ENCODE results near the gene CD2.

CD2 gene

GRCh38 chr1:116708255-116708900, 45.9 kb upstream of the CD2 start:
- Histone ChIP-seq H3K9ac (ENCODE audit: low read depth, low read length, poor library complexity, severe bottlenecking) (no peak overlapping the region), H3K36me3 (ENCODE audit: insufficient read depth, low read length) (no peaks in the 10 kb centered on the region), H3K4me1 (ENCODE audit: insufficient read depth, low read length, poor library complexity, severe bottlenecking) (peaks cover 19% of the 10 kb centered on the region), H2AFZ (ENCODE audit: low read length) (no peak overlapping the region), H4K20me1 (ENCODE audit: insufficient read depth, low read length, poor library complexity, severe bottlenecking) (no peaks in the 10 kb centered on the region), H3K4me3 (ENCODE audit: low read length, poor library complexity, severe bottlenecking) (no peak overlapping the region), H3K79me2 (ENCODE audit: insufficient read depth, low read length) (no peaks in the 10 kb centered on the region), H3K9me3 (ENCODE audit: insufficient read depth, low read depth, low read length) (no peaks in the 10 kb centered on the region), H3K9me2 (replicated peaks; ENCODE audit: low read depth, low read length) (no peaks in the 10 kb centered on the region), H3K27me3 (ENCODE audit: insufficient read depth, low read length, poor library complexity, severe bottlenecking) (no peaks in the 10 kb centered on the region), H3K4me2 (ENCODE audit: low read depth, low read length, poor library complexity, severe bottlenecking) (no peak overlapping the region), H3F3A (ENCODE audit: low read depth) (no peaks in the 10 kb centered on the region)
- TF ChIP-seq EZH2phosphoT487 (IDR thresholded peaks at IDR 0.05; ENCODE audit: borderline replicate concordance) (no peak), CTCF (conservative IDR thresholded peaks at IDR 0.05; ENCODE audit: low read length) (no peak)

GRCh38 chr1:116709666-116710167, 44.5 kb upstream of the CD2 start:
- Histone ChIP-seq H3K9ac (ENCODE audit: low read depth, low read length, poor library complexity, severe bottlenecking) (no peak overlapping the region), H3K9me3 (ENCODE audit: insufficient read depth, low read depth, low read length) (no peaks in the 10 kb centered on the region), H3K27me3 (ENCODE audit: insufficient read depth, low read length, poor library complexity, severe bottlenecking) (no peaks in the 10 kb centered on the region), H3K79me2 (ENCODE audit: insufficient read depth, low read length) (no peaks in the 10 kb centered on the region), H3F3A (ENCODE audit: low read depth) (no peaks in the 10 kb centered on the region), H3K9me2 (replicated peaks; ENCODE audit: low read depth, low read length) (no peaks in the 10 kb centered on the region), H3K4me2 (ENCODE audit: low read depth, low read length, poor library complexity, severe bottlenecking) (no peak overlapping the region), H2AFZ (ENCODE audit: low read length) (no peak overlapping the region), H4K20me1 (ENCODE audit: insufficient read depth, low read length, poor library complexity, severe bottlenecking) (no peaks in the 10 kb centered on the region), H3K4me3 (ENCODE audit: low read length, poor library complexity, severe bottlenecking) (no peak overlapping the region), H3K4me1 (ENCODE audit: insufficient read depth, low read length, poor library complexity, severe bottlenecking) (peaks cover 19% of the 10 kb centered on the region), H3K36me3 (ENCODE audit: insufficient read depth, low read length) (no peaks in the 10 kb centered on the region)
- TF ChIP-seq CTCF (conservative IDR thresholded peaks at IDR 0.05; ENCODE audit: low read length) = no peak
- TF ChIP-seq EZH2phosphoT487 (IDR thresholded peaks at IDR 0.05; ENCODE audit: borderline replicate concordance) = no peak

GRCh38 chr1:116710420-116711262, 43.6 kb upstream of the CD2 start:
- Histone ChIP-seq H3K9ac (ENCODE audit: low read depth, low read length, poor library complexity, severe bottlenecking) (peak overlapping the region; percentile 48), H3K4me1 (ENCODE audit: insufficient read depth, low read length, poor library complexity, severe bottlenecking) (peaks cover 19% of the 10 kb centered on the region), H3K4me3 (ENCODE audit: low read length, poor library complexity, severe bottlenecking) (no peak overlapping the region), H4K20me1 (ENCODE audit: insufficient read depth, low read length, poor library complexity, severe bottlenecking) (no peaks in the 10 kb centered on the region), H2AFZ (ENCODE audit: low read length) (peak overlapping the region; percentile 85), H3K4me2 (ENCODE audit: low read depth, low read length, poor library complexity, severe bottlenecking) (no peak overlapping the region), H3K27me3 (ENCODE audit: insufficient read depth, low read length, poor library complexity, severe bottlenecking) (no peaks in the 10 kb centered on the region), H3K9me2 (replicated peaks; ENCODE audit: low read depth, low read length) (no peaks in the 10 kb centered on the region), H3F3A (ENCODE audit: low read depth) (no peaks in the 10 kb centered on the region), H3K9me3 (ENCODE audit: insufficient read depth, low read depth, low read length) (no peaks in the 10 kb centered on the region), H3K79me2 (ENCODE audit: insufficient read depth, low read length) (no peaks in the 10 kb centered on the region), H3K36me3 (ENCODE audit: insufficient read depth, low read length) (no peaks in the 10 kb centered on the region)
- TF ChIP-seq EZH2phosphoT487 (IDR thresholded peaks at IDR 0.05; ENCODE audit: borderline replicate concordance) = no peak
- no peak for TF ChIP-seq CTCF (conservative IDR thresholded peaks at IDR 0.05; ENCODE audit: low read length)

Data from Loucy (cell line).